Vagina (tissue), 2 donors: Measurements from ENCODE around the gene RPS6KA1.

ENCODE experiments used
- POLR2AphosphoS5 ChIP-seq, 2 donors: sonication (generic); formaldehyde crosslinking; IDR thresholded peaks; one replicate each; pipeline ENCODE4 v1.9.0; 2017; ENCODE audit warnings: antibody characterized with exemption in 2 of 2, mild to moderate bottlenecking in 2 of 2, low read depth in 1 of 2; ENCODE audit not compliant: insufficient read depth in 1 of 2
- TF ChIP-seq, protein P1 (sequence below), 3 experiments: fragments of 450-650 bp in 2 of 3; fragments of 200-600 bp in 1 of 3; sonication (generic) in 1 of 3; IDR thresholded peaks; one replicate each; pipeline ENCODE4 v1.5.1; 2017 to 2019; ENCODE audit warnings: antibody characterized with exemption in 3 of 3, mild to moderate bottlenecking in 2 of 3, moderate library complexity in 2 of 3

DNA sequence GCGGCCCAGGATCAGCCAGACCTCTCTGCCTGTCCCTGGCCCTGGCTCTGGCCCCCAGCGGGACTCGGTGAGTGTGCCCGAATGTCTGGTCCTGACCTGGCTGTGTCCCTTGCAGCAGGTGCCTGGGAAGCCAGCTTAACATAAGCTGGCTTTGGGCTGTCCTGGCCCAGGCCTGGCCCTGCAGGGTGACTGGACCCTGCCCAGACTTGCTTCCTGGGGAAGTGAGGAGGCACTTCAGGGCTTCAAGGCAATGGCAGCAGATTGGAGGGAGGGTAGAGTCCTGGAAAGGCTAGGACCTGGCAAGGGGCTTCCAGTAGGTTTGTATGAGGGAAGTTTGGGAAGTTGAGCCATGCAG, 16.4 kb downstream of the RPS6KA1 start:
- TF ChIP-seq, protein P1, sequence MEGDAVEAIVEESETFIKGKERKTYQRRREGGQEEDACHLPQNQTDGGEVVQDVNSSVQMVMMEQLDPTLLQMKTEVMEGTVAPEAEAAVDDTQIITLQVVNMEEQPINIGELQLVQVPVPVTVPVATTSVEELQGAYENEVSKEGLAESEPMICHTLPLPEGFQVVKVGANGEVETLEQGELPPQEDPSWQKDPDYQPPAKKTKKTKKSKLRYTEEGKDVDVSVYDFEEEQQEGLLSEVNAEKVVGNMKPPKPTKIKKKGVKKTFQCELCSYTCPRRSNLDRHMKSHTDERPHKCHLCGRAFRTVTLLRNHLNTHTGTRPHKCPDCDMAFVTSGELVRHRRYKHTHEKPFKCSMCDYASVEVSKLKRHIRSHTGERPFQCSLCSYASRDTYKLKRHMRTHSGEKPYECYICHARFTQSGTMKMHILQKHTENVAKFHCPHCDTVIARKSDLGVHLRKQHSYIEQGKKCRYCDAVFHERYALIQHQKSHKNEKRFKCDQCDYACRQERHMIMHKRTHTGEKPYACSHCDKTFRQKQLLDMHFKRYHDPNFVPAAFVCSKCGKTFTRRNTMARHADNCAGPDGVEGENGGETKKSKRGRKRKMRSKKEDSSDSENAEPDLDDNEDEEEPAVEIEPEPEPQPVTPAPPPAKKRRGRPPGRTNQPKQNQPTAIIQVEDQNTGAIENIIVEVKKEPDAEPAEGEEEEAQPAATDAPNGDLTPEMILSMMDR (IDR thresholded peaks at IDR 0.05), result no peak
- TF ChIP-seq POLR2AphosphoS5 (IDR thresholded peaks at IDR 0.05; ENCODE audit: insufficient read depth in 1 of 2, low read depth in 1 of 2), result no peak
